MM.1S (cell line): Measurements from ENCODE around the gene ENGASE.

Experiments
- EZH2 ChIP-seq: fragments of 300-600 bp; sonication (generic); optimal IDR thresholded peaks from 2 replicates; pipeline ENCODE3; 2017; ENCODE audit warnings: low read depth, mild to moderate bottlenecking, antibody characterized with exemption, low read length, mixed read lengths
- EZH2phosphoT487 ChIP-seq: fragments of 300-600 bp; sonication (generic); IDR thresholded peaks from 2 replicates; pipeline ENCODE4 v1.6.1; 2018; ENCODE audit warnings: antibody characterized with exemption, low read length
- TF ChIP-seq, protein P1 (sequence below): fragments of 300-600 bp; sonication (generic); IDR thresholded peaks from 2 replicates; pipeline ENCODE4 v1.5.1; 2016; ENCODE audit warnings: antibody characterized with exemption, low read length, mixed read lengths

DNA sequence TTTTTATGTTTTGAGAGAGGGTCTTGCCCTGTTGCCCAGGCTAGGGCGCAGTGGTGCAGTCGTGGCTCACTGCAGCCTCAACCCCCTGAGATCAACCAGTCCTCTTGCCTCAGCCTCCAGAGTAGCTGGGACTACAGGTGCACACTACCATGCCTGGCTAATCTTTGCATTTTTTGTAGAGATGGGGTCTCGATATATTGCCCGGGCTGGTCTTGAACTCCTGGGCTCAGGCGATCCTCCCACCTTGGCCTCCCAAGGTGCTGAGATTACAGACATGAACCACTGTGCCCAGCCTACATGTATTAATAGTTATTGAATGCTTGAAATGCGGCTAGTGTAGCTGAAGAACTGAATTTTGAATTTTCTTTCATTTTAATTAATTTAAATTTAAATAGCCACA is 38.4 kb upstream of the ENGASE start:
- TF ChIP-seq, protein P1, sequence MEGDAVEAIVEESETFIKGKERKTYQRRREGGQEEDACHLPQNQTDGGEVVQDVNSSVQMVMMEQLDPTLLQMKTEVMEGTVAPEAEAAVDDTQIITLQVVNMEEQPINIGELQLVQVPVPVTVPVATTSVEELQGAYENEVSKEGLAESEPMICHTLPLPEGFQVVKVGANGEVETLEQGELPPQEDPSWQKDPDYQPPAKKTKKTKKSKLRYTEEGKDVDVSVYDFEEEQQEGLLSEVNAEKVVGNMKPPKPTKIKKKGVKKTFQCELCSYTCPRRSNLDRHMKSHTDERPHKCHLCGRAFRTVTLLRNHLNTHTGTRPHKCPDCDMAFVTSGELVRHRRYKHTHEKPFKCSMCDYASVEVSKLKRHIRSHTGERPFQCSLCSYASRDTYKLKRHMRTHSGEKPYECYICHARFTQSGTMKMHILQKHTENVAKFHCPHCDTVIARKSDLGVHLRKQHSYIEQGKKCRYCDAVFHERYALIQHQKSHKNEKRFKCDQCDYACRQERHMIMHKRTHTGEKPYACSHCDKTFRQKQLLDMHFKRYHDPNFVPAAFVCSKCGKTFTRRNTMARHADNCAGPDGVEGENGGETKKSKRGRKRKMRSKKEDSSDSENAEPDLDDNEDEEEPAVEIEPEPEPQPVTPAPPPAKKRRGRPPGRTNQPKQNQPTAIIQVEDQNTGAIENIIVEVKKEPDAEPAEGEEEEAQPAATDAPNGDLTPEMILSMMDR, result no peak
- TF ChIP-seq EZH2 (no peak), EZH2phosphoT487 (no peak)
